Urinary bladder (tissue), 4 donors: ENCODE data around the gene ZNF548. TPM values are rescaled to one million over a fixed set of nuclear protein-coding genes. Genes with fewer than 3 reads are reported as not detected.

Source experiments
- DNase-seq: peaks from one replicate; pipeline ENCODE4 v3.0.0-alpha.2; 2015; ENCODE audit errors: extremely low spot score
- H3K27ac ChIP-seq: one replicate; pipeline ENCODE4 v1.5.1; 2013; ENCODE audit warnings: low read depth, mild to moderate bottlenecking, moderate library complexity
- H3K36me3 ChIP-seq: one replicate; pipeline ENCODE4 v1.6.1; 2013; ENCODE audit warnings: mild to moderate bottlenecking, moderate library complexity; ENCODE audit not compliant: insufficient read depth
- H3K4me1 ChIP-seq: one replicate; pipeline ENCODE4 v1.6.1; 2013; ENCODE audit warnings: mild to moderate bottlenecking, moderate library complexity; ENCODE audit not compliant: insufficient read depth
- H3K4me3 ChIP-seq: one replicate; pipeline ENCODE4 v1.5.1; 2013; ENCODE audit warnings: low read depth, low read length
- WGBS: extraction: QIAGEN DNeasy Blood & Tissue Kit; methylation state at CpG from one replicate; pipeline ENCODE4 v1.1.7; 2013; 5-methylcytosine and 5-hydroxymethylcytosine counted together
- polyA plus RNA-seq: library from polyadenylated mRNA; stranded (reverse); fragments of 200-250 nt; gene quantifications from one replicate; pipeline ENCODE4 v1.2.3, GENCODE V29; 2013
- total RNA-seq: library from RNA; depleted of rRNA; stranded (reverse); fragments of >200 nt; gene quantifications from one replicate; pipeline ENCODE4 v1.2.3, GENCODE V29; 2014
- donor health status: healthy with polysubstance abuse.
- donor health status: healthy.

The ZNF548 gene
- total and polyA plus RNA-seq, 2 donors = 16.2 to 35.1 TPM

GRCh38 chr19:57434386-57435061, 44.9 kb downstream of the ZNF548 start:
- WGBS = 37% methylated on average over 15 of the region's 15 CpGs
- no peaks in the 10 kb centered on the region for H3K4me1 ChIP-seq
- no peaks in the 10 kb centered on the region for H3K36me3 ChIP-seq
- H3K4me3 ChIP-seq = peak overlapping the region; percentile 76
- no peak for DNase-seq
- no peak overlapping the region for H3K27ac ChIP-seq

GRCh38 chr19:57435062-57435978, 45.7 kb downstream of the ZNF548 start, which contains the start of gene ZNF749:
Gene ZNF749 (plus strand): TSS chr19:57435325. CDS start chr19:57435579, 254 bp downstream.
- Histone ChIP-seq H3K27ac (no peak within 1 kb of the TSS), H3K36me3 (no peaks in the 10 kb centered on the region), H3K4me1 (no peaks in the 10 kb centered on the region), H3K4me3 (peak within 1 kb of the TSS; percentile 76)
- under 1% methylated on average over 61 of the region's 61 CpGs for WGBS
- peak; percentile 96 for DNase-seq

DNA sequence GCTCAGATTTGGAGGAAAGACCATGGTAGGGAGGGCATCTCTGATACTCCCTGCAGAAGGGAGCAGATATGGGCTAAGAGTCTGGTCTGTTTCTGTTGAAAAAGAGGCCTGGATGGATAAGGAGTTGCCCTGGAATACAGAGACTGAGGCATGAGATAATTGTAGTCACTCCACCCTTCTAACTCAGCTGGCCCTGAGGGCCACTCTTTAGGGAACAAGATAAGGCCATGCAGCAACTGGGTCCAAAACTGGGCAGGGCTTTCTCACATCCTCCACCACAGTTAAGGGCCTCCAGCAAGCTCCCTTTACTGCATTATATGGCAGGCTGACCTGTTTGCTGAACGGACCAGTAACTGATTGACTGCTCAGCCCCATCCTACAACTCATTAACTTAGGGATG, 46.8 kb downstream of the ZNF548 start:
- DNase-seq = no peak
- 54% methylated on average over 1 of the region's 1 CpG for WGBS
- no peak overlapping the region for H3K4me3 ChIP-seq

GRCh38 chr19:57437931-57438330, 48.3 kb downstream of the ZNF548 start:
- DNase-seq = no peak
- no peak overlapping the region for H3K4me3 ChIP-seq

More for the DNA sequence above, 46.8 kb downstream of the ZNF548 start:
- no peaks in the 10 kb centered on the region for H3K4me1 ChIP-seq
- no peaks in the 10 kb centered on the region for H3K36me3 ChIP-seq
- H3K27ac ChIP-seq = no peak overlapping the region

GRCh38 chr19:57438925-57439324, 49.3 kb downstream of the ZNF548 start:
- Histone ChIP-seq H3K4me1 (no peaks in the 10 kb centered on the region), H3K27ac (no peak overlapping the region), H3K4me3 (no peak overlapping the region), H3K36me3 (no peaks in the 10 kb centered on the region)
- 91% methylated on average over 9 of the region's 9 CpGs for WGBS
- DNase-seq = no peak

More at GRCh38 chr19:57437931-57438330, 48.3 kb downstream of the ZNF548 start:
- WGBS = 56% methylated on average over 4 of the region's 4 CpGs
- H3K4me1 ChIP-seq = no peaks in the 10 kb centered on the region
- no peaks in the 10 kb centered on the region for H3K36me3 ChIP-seq
- no peak overlapping the region for H3K27ac ChIP-seq

DNA sequence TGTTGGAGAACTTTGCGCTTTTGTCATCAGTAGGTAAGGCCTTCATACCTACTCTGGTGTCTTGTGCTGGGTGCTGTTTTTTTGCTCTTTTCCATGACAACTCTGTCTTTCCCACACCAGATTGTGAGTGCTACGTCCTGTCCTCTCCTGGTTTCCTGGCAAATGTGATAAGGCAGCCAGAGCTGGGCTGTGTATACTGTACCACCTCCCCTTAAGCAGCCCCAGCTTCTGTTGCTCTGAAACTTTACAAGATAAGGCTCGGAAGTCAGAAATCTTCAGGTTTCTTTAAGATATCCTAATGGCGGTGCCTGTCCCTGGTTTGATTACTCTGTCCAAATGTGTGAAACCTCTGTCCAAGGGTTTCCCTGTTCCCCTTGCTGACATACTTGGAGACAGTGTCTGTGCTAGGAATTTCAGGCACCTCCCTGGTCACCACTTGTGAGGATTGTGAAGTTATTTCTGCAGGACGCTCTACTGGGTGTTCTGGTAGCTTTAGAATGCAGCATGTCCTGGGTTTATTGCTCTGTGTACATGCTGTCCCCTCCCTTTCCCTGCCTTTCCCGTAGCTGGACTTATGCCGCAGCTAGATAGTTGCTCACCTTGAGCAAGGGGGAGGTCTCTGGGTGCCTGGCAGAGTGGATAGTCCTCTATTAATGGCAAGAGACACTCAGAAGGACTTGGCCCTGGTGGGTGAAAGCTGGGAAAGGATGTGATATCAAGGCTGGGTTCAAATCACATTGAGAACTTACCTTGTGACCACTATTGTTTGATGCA, 52.5 kb downstream of the ZNF548 start:
- Histone ChIP-seq H3K4me3 (no peak overlapping the region), H3K27ac (no peak overlapping the region), H3K4me1 (no peaks in the 10 kb centered on the region), H3K36me3 (no peaks in the 10 kb centered on the region)
- DNase-seq = no peak
- WGBS = 75% methylated on average over 7 of the region's 7 CpGs

GRCh38 chr19:57443121-57443696, 53.6 kb downstream of the ZNF548 start:
- DNase-seq = no peak
- WGBS = 84% methylated on average over 5 of the region's 5 CpGs
- no peak overlapping the region for H3K4me3 ChIP-seq
- H3K4me1 ChIP-seq = no peaks in the 10 kb centered on the region
- H3K36me3 ChIP-seq = no peaks in the 10 kb centered on the region
- H3K27ac ChIP-seq = no peak overlapping the region

- H3K27ac ChIP-seq = no peak overlapping the region
- H3K4me1 ChIP-seq = no peaks in the 10 kb centered on the region
- H3K36me3 ChIP-seq = peaks cover 3% of the 10 kb centered on the region
- 93% methylated on average over 3 of the region's 3 CpGs for WGBS
- DNase-seq = no peak
- no peak overlapping the region for H3K4me3 ChIP-seq
These were observed 62.7 kb downstream of the ZNF548 start for GRCh38 chr19:57452307-57452706.

Other genes starting within 250 kb of the ZNF548 start
- not detected for gene ZIM3, start 244.7 kb upstream of the ZNF548 start, total RNA-seq
- gene ZIM3, start 244.7 kb upstream of the ZNF548 start, polyA plus RNA-seq = not detected
- not detected for gene DUXA, start 222.4 kb upstream of the ZNF548 start, total RNA-seq
- not detected for gene DUXA, start 222.4 kb upstream of the ZNF548 start, polyA plus RNA-seq
- 42.5 TPM for gene ZNF264, start 198.4 kb upstream of the ZNF548 start, total RNA-seq
- 5.2 TPM for gene ZNF264, start 198.4 kb upstream of the ZNF548 start, polyA plus RNA-seq
- 0.74 TPM for gene AURKC, start 158.8 kb upstream of the ZNF548 start, total RNA-seq
- 0.73 TPM for gene AURKC, start 158.8 kb upstream of the ZNF548 start, polyA plus RNA-seq
- 48.0 TPM for gene ZNF805, start 149.2 kb upstream of the ZNF548 start, total RNA-seq
- 2.3 TPM for gene ZNF805, start 149.2 kb upstream of the ZNF548 start, polyA plus RNA-seq
- gene ZNF460, start 109.4 kb upstream of the ZNF548 start, total RNA-seq = 176 TPM
- 0.85 TPM for gene ZNF460, start 109.4 kb upstream of the ZNF548 start, polyA plus RNA-seq
- 25.4 TPM for gene ZNF543, start 69.4 kb upstream of the ZNF548 start, total RNA-seq
- gene ZNF543, start 69.4 kb upstream of the ZNF548 start, polyA plus RNA-seq = 2.9 TPM
- gene ZNF304, start 38.6 kb upstream of the ZNF548 start, total RNA-seq = 17.9 TPM
- 7.8 TPM for gene ZNF304, start 38.6 kb upstream of the ZNF548 start, polyA plus RNA-seq
- 9.7 TPM for gene TRAPPC2B, start 26.3 kb upstream of the ZNF548 start, total RNA-seq
- gene TRAPPC2B, start 26.3 kb upstream of the ZNF548 start, polyA plus RNA-seq = 26.8 TPM
- gene ZNF547, start 26.3 kb upstream of the ZNF548 start, total RNA-seq = 6.1 TPM
- gene ZNF547, start 26.3 kb upstream of the ZNF548 start, polyA plus RNA-seq = 1.8 TPM
- gene ZNF17, start 21.3 kb downstream of the ZNF548 start, total RNA-seq = 27.9 TPM
- gene ZNF17, start 21.3 kb downstream of the ZNF548 start, polyA plus RNA-seq = 6.1 TPM
- gene ZNF749, start 45.5 kb downstream of the ZNF548 start, total RNA-seq = 17.1 TPM
- gene ZNF749, start 45.5 kb downstream of the ZNF548 start, polyA plus RNA-seq = 10.2 TPM
- gene VN1R1, start 67.3 kb downstream of the ZNF548 start, total RNA-seq = 3.4 TPM
- 0.66 TPM for gene VN1R1, start 67.3 kb downstream of the ZNF548 start, polyA plus RNA-seq
- 25.6 TPM for gene ZNF772, start 87.7 kb downstream of the ZNF548 start, total RNA-seq
- 3.9 TPM for gene ZNF772, start 87.7 kb downstream of the ZNF548 start, polyA plus RNA-seq
- 16.1 TPM for gene ZNF419, start 97.9 kb downstream of the ZNF548 start, total RNA-seq
- 8.0 TPM for gene ZNF419, start 97.9 kb downstream of the ZNF548 start, polyA plus RNA-seq
- gene ZNF773, start 110.1 kb downstream of the ZNF548 start, total RNA-seq = 13.4 TPM
- 7.1 TPM for gene ZNF773, start 110.1 kb downstream of the ZNF548 start, polyA plus RNA-seq
- 14.8 TPM for gene ZNF549, start 137.5 kb downstream of the ZNF548 start, total RNA-seq
- gene ZNF549, start 137.5 kb downstream of the ZNF548 start, polyA plus RNA-seq = 4.6 TPM
- 15.3 TPM for gene ZNF550, start 170.0 kb downstream of the ZNF548 start, total RNA-seq
- gene ZNF550, start 170.0 kb downstream of the ZNF548 start, polyA plus RNA-seq = 7.2 TPM
- gene ZNF416, start 189.1 kb downstream of the ZNF548 start, total RNA-seq = 7.9 TPM
- gene ZNF416, start 189.1 kb downstream of the ZNF548 start, polyA plus RNA-seq = 4.6 TPM
- 18.8 TPM for gene ZIK1, start 194.3 kb downstream of the ZNF548 start, total RNA-seq
- 7.4 TPM for gene ZIK1, start 194.3 kb downstream of the ZNF548 start, polyA plus RNA-seq
- 4.0 TPM for gene ZNF530, start 210.0 kb downstream of the ZNF548 start, total RNA-seq
- 4.1 TPM for gene ZNF530, start 210.0 kb downstream of the ZNF548 start, polyA plus RNA-seq
- gene ZNF134, start 224.4 kb downstream of the ZNF548 start, total RNA-seq = 32.1 TPM
- 17.6 TPM for gene ZNF134, start 224.4 kb downstream of the ZNF548 start, polyA plus RNA-seq
- gene ZNF211, start 243.3 kb downstream of the ZNF548 start, total RNA-seq = 23.8 TPM
- 13.0 TPM for gene ZNF211, start 243.3 kb downstream of the ZNF548 start, polyA plus RNA-seq